Left ventricle myocardium superior (tissue), 1 donor: ENCODE data around the gene CYP2R1. TPM values are rescaled to one million over a fixed set of nuclear protein-coding genes. Genes with fewer than 3 reads are reported as not detected.
A peak's percentile ranks its signal among the peaks of the same experiment; 100 is the strongest.

ENCODE experiments used
- ATAC-seq: fragments of 200-7000 bp; cut with Tn5 transposase; one replicate; pipeline ENCODE4 v1.9.1; 2020; ENCODE audit warnings: mild to moderate bottlenecking, moderate library complexity
- DNase-seq: peaks from one replicate; pipeline ENCODE4 v3.0.0-alpha.2; 2020
- intact Hi-C: fragments of 100-400 bp; cut with micrococcal nuclease; formaldehyde crosslinking; loops from one replicate; pipeline ENCODE4 v1.11.0; 2022
- long read RNA-seq: library from polyadenylated mRNA; unstranded; transcript quantifications from one replicate; pipeline ENCODE4 v2.0.0, GENCODE V29; 2021
- total RNA-seq: library from RNA; stranded (reverse); fragmentation: NEBNext Ultra II Directional; extraction: Animal tissue kit (Norgen Biotek cat#: 25700); gene quantifications from one replicate; pipeline ENCODE4 v1.2.1, GENCODE V29; 2021
- donor health status: DM: no; HTN: yes; CAD: no; lungs with severe emphysema.

CYP2R1 gene, protein sequence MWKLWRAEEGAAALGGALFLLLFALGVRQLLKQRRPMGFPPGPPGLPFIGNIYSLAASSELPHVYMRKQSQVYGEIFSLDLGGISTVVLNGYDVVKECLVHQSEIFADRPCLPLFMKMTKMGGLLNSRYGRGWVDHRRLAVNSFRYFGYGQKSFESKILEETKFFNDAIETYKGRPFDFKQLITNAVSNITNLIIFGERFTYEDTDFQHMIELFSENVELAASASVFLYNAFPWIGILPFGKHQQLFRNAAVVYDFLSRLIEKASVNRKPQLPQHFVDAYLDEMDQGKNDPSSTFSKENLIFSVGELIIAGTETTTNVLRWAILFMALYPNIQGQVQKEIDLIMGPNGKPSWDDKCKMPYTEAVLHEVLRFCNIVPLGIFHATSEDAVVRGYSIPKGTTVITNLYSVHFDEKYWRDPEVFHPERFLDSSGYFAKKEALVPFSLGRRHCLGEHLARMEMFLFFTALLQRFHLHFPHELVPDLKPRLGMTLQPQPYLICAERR
- 6.2 TPM for total RNA-seq
- long read RNA-seq, partial matches to known transcripts = 0 of 6 reads
- long read RNA-seq, other reads (novel, unspliced or antisense) = 5 of 6 reads

- peak; percentile 96 for DNase-seq
- intact Hi-C loops = no loop called here
- ATAC-seq = peak; percentile 99
Measured at GRCh38 chr11:14892036-14892556, at the start of gene CYP2R1. TSS of gene CYP2R1 (minus strand) at chr11:14892231. CDS start at chr11:14892205, 26 bp downstream.

DNA sequence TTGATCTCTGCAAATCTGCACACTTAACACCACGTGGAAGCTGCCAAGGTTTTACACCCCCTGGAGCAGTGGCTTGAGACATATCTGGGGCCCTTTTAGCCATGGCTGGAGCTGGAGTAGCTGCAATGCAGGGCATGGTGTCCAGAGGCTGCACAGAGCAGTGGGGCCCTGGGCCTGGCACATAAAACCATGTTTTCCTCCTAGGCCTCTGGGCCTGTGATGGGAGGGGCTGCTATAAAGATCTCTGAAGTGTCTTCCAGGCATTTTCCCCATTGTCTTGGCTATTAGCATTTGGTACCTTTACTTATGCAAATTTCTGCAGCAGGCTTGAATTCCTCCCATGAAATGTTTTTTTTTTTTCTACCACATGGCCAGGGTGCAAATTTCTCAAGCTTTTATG lies 46.9 kb upstream of the CYP2R1 start:
- intact Hi-C loops = no loop called here
- DNase-seq = no peak
- no peak for ATAC-seq

GRCh38 chr11:14934641-14935351 lies 42.8 kb upstream of the CYP2R1 start:
- no peak for DNase-seq
- ATAC-seq = no peak
- intact Hi-C loops = no loop called here

- ATAC-seq = no peak
- intact Hi-C loops = no loop called here
- DNase-seq = no peak
Measured at GRCh38 chr11:14932447-14932846, 40.4 kb upstream of the CYP2R1 start.

- no peak for ATAC-seq
- intact Hi-C loops = no loop called here
- DNase-seq = no peak
Measured at GRCh38 chr11:14930369-14930768, 38.3 kb upstream of the CYP2R1 start.

GRCh38 chr11:14927146-14927545 lies 35.1 kb upstream of the CYP2R1 start:
- DNase-seq = no peak
- ATAC-seq = no peak
- intact Hi-C loops = no loop called here

DNA sequence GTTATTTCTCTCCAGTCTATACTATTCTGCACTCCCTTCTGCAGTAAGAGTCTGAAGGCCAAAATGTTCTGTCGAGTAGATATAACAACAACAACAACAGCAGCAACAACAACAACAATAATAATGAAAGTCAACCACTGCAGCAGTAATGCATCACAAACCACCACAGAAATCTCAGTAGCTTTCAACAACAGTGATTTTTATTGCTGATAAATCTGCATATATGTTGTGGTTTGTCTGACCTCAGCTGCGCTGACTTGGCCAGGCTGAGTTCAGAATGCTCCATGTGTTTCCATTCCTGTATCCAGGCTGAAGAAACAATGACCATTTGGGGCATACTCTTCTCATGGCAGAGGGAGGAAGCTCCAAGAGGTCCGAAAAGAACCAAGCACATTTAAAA lies 32.3 kb upstream of the CYP2R1 start:
- ATAC-seq (no peak), DNase-seq (no peak)
- intact Hi-C loops = no loop called here

DNA sequence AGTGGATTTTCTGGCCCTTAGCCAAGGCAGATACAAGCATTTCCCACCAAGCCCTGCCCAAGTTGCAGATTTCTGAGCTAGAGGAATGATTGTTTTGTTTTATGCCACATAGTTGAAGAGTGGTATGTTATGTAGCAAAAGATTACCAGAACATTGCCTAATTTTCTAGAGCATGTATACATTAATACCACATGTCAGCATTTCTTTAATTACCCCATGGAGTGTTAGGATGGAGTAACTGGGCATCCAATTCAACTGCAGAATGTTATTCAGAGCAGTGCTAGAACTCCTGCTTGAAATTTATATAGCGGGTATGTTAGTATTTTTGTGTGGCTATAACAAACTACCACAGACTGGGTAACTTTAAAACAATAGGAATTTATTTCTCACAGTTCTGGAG lies 24.4 kb upstream of the CYP2R1 start:
- DNase-seq = no peak
- intact Hi-C loops = no loop called here
- no peak for ATAC-seq

DNA sequence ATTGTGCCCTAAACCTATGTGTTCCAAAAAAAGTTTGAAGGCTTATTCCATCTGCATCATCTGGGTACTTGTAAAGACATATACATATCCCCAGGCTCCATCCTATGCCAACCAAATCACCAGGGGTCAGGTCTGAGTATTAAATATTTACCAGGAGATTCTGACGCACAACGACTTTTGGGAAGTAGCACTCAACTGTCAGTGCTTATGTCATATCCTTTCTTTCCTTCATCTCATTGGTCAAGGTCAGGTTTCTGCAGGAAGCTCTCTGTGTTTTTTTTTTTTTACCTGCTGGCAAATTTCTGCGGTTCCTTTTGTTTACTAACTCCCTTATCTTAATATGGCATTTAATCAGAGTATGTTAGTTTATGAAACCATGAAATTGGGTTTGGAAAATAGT lies 22.5 kb upstream of the CYP2R1 start:
- no peak for DNase-seq
- ATAC-seq = no peak
- intact Hi-C loops = no loop called here

DNA sequence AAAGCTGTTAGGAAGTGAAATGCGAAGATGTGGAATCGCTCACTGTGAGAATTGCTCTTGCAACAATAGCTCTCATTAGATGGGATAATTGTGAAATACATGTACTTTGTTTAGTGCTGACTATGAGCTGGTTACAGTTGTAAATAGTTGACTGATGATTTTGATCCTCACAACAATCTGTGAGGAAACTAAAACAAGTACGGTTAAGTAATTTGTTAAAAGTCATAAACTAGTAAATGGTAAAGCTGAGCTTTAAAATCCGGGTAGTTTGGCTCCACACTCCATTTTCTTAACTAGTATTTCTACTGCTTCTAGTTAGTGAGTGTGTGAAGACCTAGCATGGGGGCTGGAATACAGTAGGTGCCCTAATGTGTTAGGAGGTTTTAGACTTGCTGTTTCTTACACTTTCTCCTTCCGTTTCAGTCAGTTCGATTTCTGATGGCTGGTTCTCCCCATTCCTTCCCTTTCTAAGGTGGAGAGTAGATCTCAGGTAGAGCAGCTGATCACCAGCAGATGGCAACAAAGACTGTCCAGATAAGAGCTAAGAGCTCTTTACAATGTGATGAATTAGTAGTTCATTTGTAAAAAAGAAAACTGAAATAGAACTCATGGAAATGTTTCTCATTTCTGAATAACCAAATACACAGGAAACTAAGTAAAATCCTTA lies 16.3 kb upstream of the CYP2R1 start:
- intact Hi-C loops = loop anchor here (5.0 to 10.0 kb wide), 2 partner anchors 166 to 366 kb away; partner anchors contain the start of gene CALCB
- DNase-seq = no peak
- peak; percentile 50 for ATAC-seq

DNA sequence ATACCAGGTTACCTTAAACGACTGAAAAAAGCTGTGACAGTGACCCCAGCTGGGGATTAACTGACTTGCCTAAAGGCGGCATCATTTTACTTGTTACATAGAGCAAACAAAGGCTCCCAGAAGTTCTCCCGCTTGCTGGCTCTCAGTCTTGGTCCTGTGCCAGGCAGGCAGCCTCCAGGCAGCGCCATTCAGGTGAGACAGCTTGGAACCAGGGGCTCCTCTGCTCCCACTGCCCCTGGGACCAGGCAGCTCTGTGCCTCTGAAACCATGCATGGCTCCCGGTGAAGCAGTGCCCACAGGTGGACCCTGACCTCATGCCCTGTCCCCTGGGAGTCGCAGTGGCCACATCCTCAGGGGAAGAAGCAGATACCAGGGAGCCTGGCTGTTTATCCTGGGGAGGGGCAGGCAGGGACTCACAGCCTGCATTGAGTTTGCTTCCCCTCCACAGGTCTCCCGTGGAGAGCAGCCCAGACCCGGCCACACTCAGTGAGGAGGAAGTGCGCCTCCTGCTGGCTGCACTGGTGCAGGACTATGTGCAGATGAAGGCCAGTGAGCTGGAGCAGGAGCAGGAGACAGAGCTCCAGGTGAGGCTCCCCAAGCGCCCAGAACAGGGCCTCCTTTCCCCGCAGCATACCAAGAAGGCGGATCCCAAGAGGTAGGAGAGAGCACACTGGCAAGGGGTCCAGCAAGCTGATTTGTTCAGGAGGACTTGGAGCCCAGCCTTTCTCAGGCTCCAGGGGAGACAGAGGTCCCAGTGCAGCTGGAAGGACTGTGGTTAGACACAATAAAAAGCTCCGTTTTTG lies 15.6 kb upstream of the CYP2R1 start:
- ATAC-seq = peak; percentile 71
- intact Hi-C loops = loop anchor here (5.0 to 10.0 kb wide), 2 partner anchors 167 to 365 kb away; partner anchors contain the start of gene CALCB

GRCh38 chr11:14906993-14907392 lies 15.0 kb upstream of the CYP2R1 start:
- DNase-seq = no peak
- intact Hi-C loops = loop anchor here (5.0 to 10.0 kb wide), 2 partner anchors 168 to 365 kb away; partner anchors contain the start of gene CALCB
- no peak for ATAC-seq

More for the DNA sequence above, 15.6 kb upstream of the CYP2R1 start:
- DNase-seq = peak; percentile 90

DNA sequence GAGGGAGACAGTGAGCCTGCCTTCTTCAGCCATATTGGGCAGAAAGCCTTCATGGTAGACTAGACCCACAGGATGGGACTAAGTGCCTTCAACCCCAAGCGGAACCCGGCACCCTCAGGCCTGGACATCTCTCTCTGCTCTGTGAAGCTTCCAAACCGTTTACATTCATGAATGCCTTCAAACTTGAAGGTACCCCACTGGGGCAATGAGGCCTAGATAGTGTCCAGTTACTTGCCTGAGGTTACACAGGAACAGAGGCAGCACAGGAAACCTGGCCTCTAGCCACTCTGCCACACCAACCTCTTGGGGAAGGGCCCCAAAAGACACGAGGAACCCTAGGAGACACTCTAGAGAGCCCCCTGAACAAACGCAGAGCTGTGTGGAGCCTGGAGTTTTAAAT lies 14.5 kb upstream of the CYP2R1 start:
- no peak for ATAC-seq
- DNase-seq = no peak
- intact Hi-C loops = loop anchor here (5.0 to 10.0 kb wide), 2 partner anchors 168 to 364 kb away; partner anchors contain the start of gene CALCB

GRCh38 chr11:14905104-14906033 lies 13.3 kb upstream of the CYP2R1 start:
- intact Hi-C loops = loop anchor here (5.0 to 10.0 kb wide), 2 partner anchors 169 to 363 kb away; partner anchors contain the start of gene CALCB
- DNase-seq (peak; percentile 51), ATAC-seq (peak; percentile 66)

- peak; percentile 92 for DNase-seq
Measured at GRCh38 chr11:14904745-14905103, 12.7 kb upstream of the CYP2R1 start.

DNA sequence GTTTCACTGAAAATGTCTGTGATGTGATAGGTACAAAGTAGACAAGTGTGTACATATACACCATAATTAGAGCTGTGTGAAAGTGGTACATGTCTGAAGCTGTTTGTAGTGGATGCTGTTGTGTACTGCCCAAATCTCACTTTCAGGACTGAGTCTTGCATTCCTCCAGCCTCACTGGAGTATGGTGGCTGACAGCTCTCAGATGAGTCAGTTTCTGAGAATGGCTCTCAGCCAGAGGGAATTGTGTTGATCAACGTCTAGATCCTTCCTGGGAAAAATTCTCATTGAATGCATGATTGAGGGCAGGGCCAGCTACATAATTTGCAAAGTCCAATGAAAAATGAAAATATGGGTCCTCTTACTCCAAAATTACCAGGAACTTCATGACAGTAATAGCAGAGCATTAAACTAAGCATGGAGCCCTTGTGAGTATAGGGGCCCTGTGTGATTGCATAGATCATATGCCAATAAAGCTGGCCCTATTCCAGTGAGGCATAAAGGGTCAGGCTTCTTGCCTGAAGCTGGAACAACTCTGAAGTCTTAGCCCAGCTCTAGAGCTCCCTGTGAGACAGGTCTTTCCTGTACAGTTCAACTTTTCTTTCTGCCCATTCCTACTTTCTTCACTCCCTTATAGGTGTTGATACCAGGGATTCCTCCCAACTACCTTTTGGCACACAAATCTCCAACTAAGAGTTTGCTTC lies 10.8 kb upstream of the CYP2R1 start:
- no peak for ATAC-seq
- intact Hi-C loops = loop anchor here (10.0 kb wide), 1 partner anchor 172 kb away; the partner anchor contains the start of gene CALCB
- no peak for DNase-seq

More at GRCh38 chr11:14904745-14905103, 12.7 kb upstream of the CYP2R1 start:
- intact Hi-C loops = loop anchor here (5.0 to 10.0 kb wide), 2 partner anchors 170 to 362 kb away; partner anchors contain the start of gene CALCB
- ATAC-seq = peak; percentile 90
